NCI-H1048 (cell line): ENCODE data around the gene DOCK2.

Source experiments
- DNase-seq: peaks from one replicate; lab custom pipeline; 2025; lab: John Stamatoyannopoulos, UW

The DOCK2 gene

GRCh38 chr5:169864483-169864882, 227.4 kb downstream of the DOCK2 start:
- no peak for DNase-seq

- no peak for DNase-seq
These were observed 230.3 kb downstream of the DOCK2 start for GRCh38 chr5:169867347-169867746.

- DNase-seq: no peak
These were observed 232.0 kb downstream of the DOCK2 start for GRCh38 chr5:169869066-169869465.

GRCh38 chr5:169870211-169870610, 233.1 kb downstream of the DOCK2 start:
- DNase-seq: no peak

- DNase-seq: no peak
These were observed 234.9 kb downstream of the DOCK2 start for GRCh38 chr5:169871826-169872490.

GRCh38 chr5:169873642-169874041, 236.6 kb downstream of the DOCK2 start:
- no peak for DNase-seq

GRCh38 chr5:169874621-169875020, 237.5 kb downstream of the DOCK2 start:
- DNase-seq: no peak

- DNase-seq: no peak
These were observed 238.1 kb downstream of the DOCK2 start for GRCh38 chr5:169875091-169875728.

- no peak for DNase-seq
These were observed 238.7 kb downstream of the DOCK2 start for GRCh38 chr5:169875731-169876130.

GRCh38 chr5:169876386-169876785, 239.3 kb downstream of the DOCK2 start:
- no peak for DNase-seq

GRCh38 chr5:169880012-169880663, 243.1 kb downstream of the DOCK2 start:
- no peak for DNase-seq

- no peak for DNase-seq
These were observed 243.7 kb downstream of the DOCK2 start for GRCh38 chr5:169880785-169881184.

- DNase-seq: no peak
These were observed 244.7 kb downstream of the DOCK2 start for GRCh38 chr5:169881702-169882303.

GRCh38 chr5:169886033-169886432, 249.0 kb downstream of the DOCK2 start:
- no peak for DNase-seq

GRCh38 chr5:169886677-169887076, 249.6 kb downstream of the DOCK2 start:
- DNase-seq: no peak

GRCh38 chr5:169889572-169889971, 252.5 kb downstream of the DOCK2 start:
- DNase-seq: no peak

GRCh38 chr5:169893010-169893409, 255.9 kb downstream of the DOCK2 start:
- no peak for DNase-seq

- DNase-seq: no peak
These were observed 256.5 kb downstream of the DOCK2 start for GRCh38 chr5:169893571-169893970.

GRCh38 chr5:169895926-169896325, 258.9 kb downstream of the DOCK2 start:
- no peak for DNase-seq

GRCh38 chr5:169897481-169897880, 260.4 kb downstream of the DOCK2 start:
- DNase-seq: no peak

GRCh38 chr5:169901896-169902295, 264.8 kb downstream of the DOCK2 start:
- DNase-seq: no peak

- no peak for DNase-seq
These were observed 267.0 kb downstream of the DOCK2 start for GRCh38 chr5:169904059-169904458.

- no peak for DNase-seq
These were observed 267.4 kb downstream of the DOCK2 start for GRCh38 chr5:169904508-169904907.
